DOHH2 (cell line): ENCODE measurements around the gene SEMA6C.

Source experiments
- H3F3A ChIP-seq: fragments of 200-600 bp; sonication (generic), shearing (Covaris generic); 2 replicates; pipeline ENCODE4 v1.6.0; 2016; ENCODE audit warnings: antibody characterized with exemption, mild to moderate bottlenecking; ENCODE audit not compliant: control insufficient read depth, insufficient read depth
- H3K27ac ChIP-seq: fragments of 200-600 bp; sonication (generic); 2 replicates; pipeline ENCODE4 v1.5.1; 2014; ENCODE audit warnings: low read depth, mild to moderate bottlenecking, low read length, moderate library complexity
- H3K27me3 ChIP-seq: fragments of 200-600 bp; sonication (generic); 2 replicates; pipeline ENCODE4 v1.6.1; 2014; ENCODE audit warnings: mild to moderate bottlenecking, low read length, mixed read lengths; ENCODE audit not compliant: control insufficient read depth
- H3K36me3 ChIP-seq: fragments of 200-600 bp; sonication (generic); 2 replicates; pipeline ENCODE4 v1.6.1; 2014; ENCODE audit warnings: mild to moderate bottlenecking, low read length, moderate library complexity, mixed read lengths; ENCODE audit not compliant: control insufficient read depth
- H3K4me1 ChIP-seq: fragments of 200-600 bp; sonication (generic); 2 replicates; pipeline ENCODE4 v1.6.1; 2014; ENCODE audit warnings: mild to moderate bottlenecking, low read length, mixed read lengths; ENCODE audit not compliant: control insufficient read depth
- H3K4me2 ChIP-seq: fragments of 200-600 bp; sonication (generic); 2 replicates; pipeline ENCODE4 v1.6.0; 2014; ENCODE audit warnings: mild to moderate bottlenecking, low read length, moderate library complexity
- H3K4me3 ChIP-seq: fragments of 200-600 bp; sonication (generic); 2 replicates; pipeline ENCODE4 v1.5.1; 2014; ENCODE audit warnings: mild to moderate bottlenecking, low read length, mixed read lengths
- H3K79me2 ChIP-seq: fragments of 200-600 bp; sonication (generic); 2 replicates; pipeline ENCODE4 v1.6.1; 2014; ENCODE audit warnings: mild to moderate bottlenecking, low read length, mixed read lengths; ENCODE audit not compliant: control insufficient read depth
- H3K9me2 ChIP-seq: fragments of 200-600 bp; sonication (generic); replicated peaks from 2 replicates; pipeline ENCODE4 v1.6.1; 2014; ENCODE audit warnings: mild to moderate bottlenecking, low read length, mixed read lengths; ENCODE audit not compliant: control insufficient read depth
- H3K9me3 ChIP-seq: fragments of 200-600 bp; sonication (generic); 2 replicates; pipeline ENCODE4 v1.6.1; 2014; ENCODE audit warnings: antibody characterized with exemption, low read length, mixed read lengths; ENCODE audit not compliant: control insufficient read depth, insufficient read depth
- H4K20me1 ChIP-seq: fragments of 200-600 bp; sonication (generic); 2 replicates; pipeline ENCODE4 v1.6.0; 2014; ENCODE audit warnings: low read depth, mild to moderate bottlenecking, antibody characterized with exemption, low read length, moderate library complexity; ENCODE audit not compliant: control insufficient read depth, insufficient read depth
- CTCF ChIP-seq: fragments of 200-600 bp; sonication (generic); IDR thresholded peaks from one replicate; pipeline ENCODE4 v1.5.1; 2014; ENCODE audit warnings: antibody characterized with exemption, mild to moderate bottlenecking, low read depth, low read length; ENCODE audit not compliant: poor library complexity, severe bottlenecking
- EZH2phosphoT487 ChIP-seq: fragments of 200-600 bp; sonication (generic); IDR thresholded peaks from 2 replicates; pipeline ENCODE4 v1.6.1; 2017; ENCODE audit warnings: borderline replicate concordance, mild to moderate bottlenecking, antibody characterized with exemption, low read length, moderate library complexity, mixed read lengths

Gene SEMA6C

GRCh38 chr1:151143057-151143435 is 3.4 kb downstream of the SEMA6C start:
- Histone ChIP-seq H3K27me3 (no peaks in the 10 kb centered on the region), H3K36me3 (no peaks in the 10 kb centered on the region), H3K4me2 (peak overlapping the region; percentile 33; the same call in 1 of the 2 replicates), H3K9me2 (no peaks in the 10 kb centered on the region), H3K4me1 (peaks cover 52% of the 10 kb centered on the region), H3K9me3 (no peaks in the 10 kb centered on the region), H3K4me3 (0 out of 2 replicates have a peak overlapping the region, but pooled peaks have one; percentile 22), H4K20me1 (no peaks in the 10 kb centered on the region), H3F3A (no peaks in the 10 kb centered on the region), H3K27ac (no peak overlapping the region), H3K79me2 (no peaks in the 10 kb centered on the region)
- TF ChIP-seq CTCF (no peak), EZH2phosphoT487 (no peak)

GRCh38 chr1:151142411-151143056 is 3.9 kb downstream of the SEMA6C start:
- no peaks in the 10 kb centered on the region for H3K79me2 ChIP-seq
- TF ChIP-seq EZH2phosphoT487 (no peak), CTCF (no peak)
- H3K4me2 ChIP-seq = peak overlapping the region; percentile 33

GRCh38 chr1:151137789-151138188 is 8.6 kb downstream of the SEMA6C start:
- Histone ChIP-seq H3K4me2 (no peak overlapping the region), H3K36me3 (no peaks in the 10 kb centered on the region), H4K20me1 (no peaks in the 10 kb centered on the region), H3K4me3 (no peak overlapping the region), H3K4me1 (peaks cover 13% of the 10 kb centered on the region), H3K9me3 (no peaks in the 10 kb centered on the region), H3K27me3 (no peaks in the 10 kb centered on the region), H3F3A (no peaks in the 10 kb centered on the region), H3K9me2 (no peaks in the 10 kb centered on the region), H3K79me2 (no peaks in the 10 kb centered on the region), H3K27ac (no peak overlapping the region)
- TF ChIP-seq EZH2phosphoT487 (no peak), CTCF (no peak)

More at GRCh38 chr1:151142411-151143056, 3.9 kb downstream of the SEMA6C start:
- H4K20me1 ChIP-seq = no peaks in the 10 kb centered on the region
- H3K4me1 ChIP-seq = peaks cover 51% of the 10 kb centered on the region
- H3K9me2 ChIP-seq = no peaks in the 10 kb centered on the region
- no peaks in the 10 kb centered on the region for H3K9me3 ChIP-seq
- H3F3A ChIP-seq = no peaks in the 10 kb centered on the region
- H3K36me3 ChIP-seq = no peaks in the 10 kb centered on the region
- peak overlapping the region; percentile 22 for H3K4me3 ChIP-seq
- H3K27me3 ChIP-seq = no peaks in the 10 kb centered on the region
- peak overlapping the region; percentile 14 for H3K27ac ChIP-seq
